CD4-positive, CD25-positive, alpha-beta regulatory T cell (primary cell): ENCODE data around the gene TRIM4. TPM values are rescaled to one million over a fixed set of nuclear protein-coding genes. Genes with fewer than 3 reads are reported as not detected.
"Not testable (repeated sequence)": the region's sequence is repeated elsewhere in the genome, so short reads cannot be mapped to it uniquely, and the experiment has no call there.

ENCODE experiments used
- ATAC-seq, 2 donors: fragments of 150-1000 bp; cut with Tn5 transposase; one replicate each; pipeline ENCODE4 v1.10.0; 2021; ENCODE audit warnings: low read depth in 2 of 2, moderate number of reproducible peaks in 2 of 2, moderate library complexity in 1 of 2
- DNase-seq, 3 donors: peaks; one replicate each; pipeline versions ENCODE4 v3.0.0 to v3.0.0-alpha.2; 2012 to 2022; ENCODE audit warnings: mixed read lengths in 1 of 3
- H3K27ac ChIP-seq: one replicate; pipeline ENCODE4 v1.7.0; 2013; ENCODE audit warnings: mild to moderate bottlenecking, low read length; ENCODE audit not compliant: insufficient read depth, poor library complexity, severe bottlenecking
- H3K27me3 ChIP-seq: one replicate; pipeline ENCODE4 v1.7.0; 2013; ENCODE audit warnings: low read length; ENCODE audit not compliant: control insufficient read depth, insufficient read depth
- H3K36me3 ChIP-seq: one replicate; pipeline ENCODE4 v1.7.0; 2013; ENCODE audit warnings: mild to moderate bottlenecking, low read length, moderate library complexity; ENCODE audit not compliant: control insufficient read depth, insufficient read depth
- H3K4me1 ChIP-seq: 2 replicates; pipeline ENCODE4 v1.7.0; 2013; ENCODE audit warnings: mild to moderate bottlenecking, low read length; ENCODE audit not compliant: insufficient read depth, control insufficient read depth, poor library complexity, severe bottlenecking
- H3K4me3 ChIP-seq: one replicate; pipeline ENCODE4 v1.7.0; 2013; ENCODE audit warnings: low read depth, mild to moderate bottlenecking, low read length, moderate library complexity
- H3K9me3 ChIP-seq, 2 experiments: 1 replicate in 1 of 2; 2 replicates in 1 of 2; pipeline ENCODE4 v1.7.0; 2013; ENCODE audit warnings: low read length in 2 of 2, mild to moderate bottlenecking in 1 of 2, moderate library complexity in 1 of 2; ENCODE audit not compliant: control insufficient read depth in 2 of 2
- H3K27ac Mint-ChIP-seq, 3 donors: one replicate each; pipeline ENCODE4 v1.8.0; 2020 to 2022; ENCODE audit warnings: mild to moderate bottlenecking in 3 of 3, mixed read lengths in 3 of 3, moderate library complexity in 2 of 3
- H3K27me3 Mint-ChIP-seq: one replicate; pipeline ENCODE4 v1.8.0; 2022; ENCODE audit warnings: mild to moderate bottlenecking, mixed read lengths
- H3K36me3 Mint-ChIP-seq: one replicate; pipeline ENCODE4 v1.8.0; 2020; ENCODE audit warnings: mixed read lengths
- H3K4me1 Mint-ChIP-seq, 4 donors: one replicate each; pipeline ENCODE4 v1.8.0; 2020 to 2022; ENCODE audit warnings: mixed read lengths in 4 of 4, mild to moderate bottlenecking in 1 of 4
- H3K4me3 Mint-ChIP-seq, 4 donors: one replicate each; pipeline ENCODE4 v1.8.0; 2020 to 2022; ENCODE audit warnings: mild to moderate bottlenecking in 4 of 4, mixed read lengths in 4 of 4, moderate library complexity in 3 of 4
- H3K9me3 Mint-ChIP-seq, 7 donors: one replicate each; pipeline ENCODE4 v1.8.0; 2020 to 2022; ENCODE audit warnings: mixed read lengths in 7 of 7, mild to moderate bottlenecking in 3 of 7, moderate library complexity in 2 of 7
- polyA plus RNA-seq, 4 donors: library from polyadenylated mRNA; unstranded; fragments of 300-500 nt; fragmentation: Illumina TruSeq; gene quantifications; one replicate each; pipeline ENCODE4 v1.2.3, GENCODE V29; 2021
- total RNA-seq: library from RNA; stranded (reverse); gene quantifications from one replicate; pipeline ENCODE4 v1.2.3, GENCODE V29; 2022

The TRIM4 gene
- total and polyA plus RNA-seq, 5 donors from 2014 or later = 21.3 to 32.6 (median 28.3) TPM

DNA sequence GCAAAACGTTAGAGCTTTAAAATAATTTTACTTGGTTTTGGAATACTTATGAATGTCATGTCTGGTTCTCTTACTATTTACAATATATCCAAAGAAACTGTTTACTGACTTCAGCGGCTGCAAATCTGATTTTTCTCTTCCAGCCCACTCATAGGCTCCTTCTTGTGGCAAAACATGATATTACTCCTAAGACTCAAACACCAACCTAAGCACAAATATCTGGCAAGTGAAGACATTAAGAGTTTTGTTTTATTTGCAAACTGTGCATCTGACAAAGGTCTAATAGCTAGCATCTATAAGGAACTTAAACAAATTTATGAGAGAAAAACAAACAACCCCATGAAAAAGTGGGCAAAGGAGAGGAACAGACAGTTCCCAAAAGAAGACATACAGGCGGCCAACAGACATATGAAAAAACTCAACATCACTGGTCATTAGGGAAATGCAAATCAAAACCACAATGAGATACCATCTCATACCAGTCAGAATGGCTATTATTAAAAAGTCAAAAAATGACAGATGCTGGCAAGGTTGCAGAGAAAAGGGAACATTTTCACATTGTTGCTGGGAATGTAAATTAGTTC lies 30.4 kb upstream of the TRIM4 start:
- no peaks in the 10 kb centered on the region for H3K4me1 ChIP-seq
- H3K9me3 ChIP-seq = peaks cover 3 to 6% of the 10 kb centered on the region in 2 experiments
- Mint-ChIP-seq H3K4me3 (no peak overlapping the region), H3K4me1 (peaks cover 0 to 3% (median 0%) of the 10 kb centered on the region in 4 donors), H3K27ac (no peak overlapping the region), H3K27me3 (peaks cover 15% of the 10 kb centered on the region), H3K36me3 (no peaks in the 10 kb centered on the region), H3K9me3 (no peaks in the 10 kb centered on the region)
- no peak for ATAC-seq
- peaks cover 6% of the 10 kb centered on the region for H3K27me3 ChIP-seq
- H3K4me3 ChIP-seq = no peak overlapping the region
- H3K36me3 ChIP-seq = no peaks in the 10 kb centered on the region
- H3K27ac ChIP-seq = no peak overlapping the region
- DNase-seq = peak in 2 of 3 donors; percentile 32 to 47

GRCh38 chr7:99947608-99948007 lies 28.3 kb upstream of the TRIM4 start:
- Histone ChIP-seq H3K27ac (no peak overlapping the region), H3K27me3 (peaks cover 10% of the 10 kb centered on the region), H3K36me3 (no peaks in the 10 kb centered on the region), H3K4me1 (no peaks in the 10 kb centered on the region), H3K9me3 (peaks cover 3 to 6% of the 10 kb centered on the region in 2 experiments), H3K4me3 (no peak overlapping the region)
- DNase-seq = no peak
- H3K4me3 Mint-ChIP-seq = no peak overlapping the region
- ATAC-seq = no peak
- no peaks in the 10 kb centered on the region for H3K36me3 Mint-ChIP-seq
- peaks cover 0 to 3% (median 0%) of the 10 kb centered on the region in 7 donors for H3K9me3 Mint-ChIP-seq
- peaks cover 30% of the 10 kb centered on the region for H3K27me3 Mint-ChIP-seq
- peaks cover 0 to 7% (median 3%) of the 10 kb centered on the region in 4 donors for H3K4me1 Mint-ChIP-seq
- no peak overlapping the region for H3K27ac Mint-ChIP-seq

DNA sequence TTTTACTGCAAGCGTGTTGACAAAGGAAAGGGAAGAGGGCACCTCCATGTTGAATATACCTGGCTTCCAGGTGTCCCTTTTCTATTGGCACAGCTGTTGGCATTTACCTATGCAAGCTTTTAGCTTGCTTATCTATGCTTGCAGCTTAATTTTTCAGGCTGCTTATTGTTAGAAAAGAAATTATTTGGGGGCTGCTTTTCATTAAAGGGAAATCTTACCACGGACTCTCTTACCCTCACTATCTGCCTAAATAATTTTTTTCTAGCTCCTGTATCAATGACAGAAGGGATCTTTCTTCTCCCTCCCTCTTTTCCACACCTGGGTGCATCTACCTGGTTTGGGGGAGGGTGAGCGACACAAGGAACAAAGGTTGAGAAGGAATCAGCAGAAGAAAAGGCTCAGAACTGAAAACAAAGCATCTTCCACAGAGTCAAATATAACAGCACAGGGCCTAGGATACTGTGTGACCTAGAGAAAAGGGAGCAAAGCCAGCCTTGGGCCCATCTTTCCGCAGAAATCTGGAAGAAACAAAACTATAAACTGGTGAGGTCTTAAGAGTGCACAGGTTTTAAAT lies 25.3 kb upstream of the TRIM4 start:
- peaks cover 0 to 5% (median 0%) of the 10 kb centered on the region in 7 donors for H3K9me3 Mint-ChIP-seq
- H3K36me3 Mint-ChIP-seq = no peaks in the 10 kb centered on the region
- no peak overlapping the region for H3K27ac Mint-ChIP-seq
- Histone ChIP-seq H3K9me3 (no peaks in the 10 kb centered on the region), H3K27ac (no peak overlapping the region), H3K36me3 (no peaks in the 10 kb centered on the region), H3K4me1 (no peaks in the 10 kb centered on the region), H3K27me3 (peaks cover 15% of the 10 kb centered on the region), H3K4me3 (no peak overlapping the region)
- DNase-seq = no peak
- H3K27me3 Mint-ChIP-seq = peaks cover 45% of the 10 kb centered on the region
- H3K4me1 Mint-ChIP-seq = peaks cover 0 to 7% (median 2%) of the 10 kb centered on the region in 4 donors
- peak overlapping the region in 1 of 4 donors; percentile 21 for H3K4me3 Mint-ChIP-seq
- ATAC-seq = no peak

- Mint-ChIP-seq H3K27me3 (peaks cover 46% of the 10 kb centered on the region), H3K27ac (peak overlapping the region in 1 of 3 donors; percentile 42), H3K4me3 (peak overlapping the region in 3 of 4 donors; percentile 21 to 68 (median 49)), H3K4me1 (peaks cover 0 to 7% (median 2%) of the 10 kb centered on the region in 4 donors), H3K9me3 (peaks cover 0 to 5% (median 4%) of the 10 kb centered on the region in 7 donors), H3K36me3 (no peaks in the 10 kb centered on the region)
- no peak overlapping the region for H3K27ac ChIP-seq
- no peaks in the 10 kb centered on the region for H3K36me3 ChIP-seq
- no peak overlapping the region for H3K4me3 ChIP-seq
- ATAC-seq = no peak
- no peak for DNase-seq
- peaks cover 1 to 5% of the 10 kb centered on the region in 2 experiments for H3K9me3 ChIP-seq
- H3K27me3 ChIP-seq = peaks cover 17% of the 10 kb centered on the region
- H3K4me1 ChIP-seq = no peaks in the 10 kb centered on the region
Observed at GRCh38 chr7:99943641-99944496, 24.5 kb upstream of the TRIM4 start.

DNA sequence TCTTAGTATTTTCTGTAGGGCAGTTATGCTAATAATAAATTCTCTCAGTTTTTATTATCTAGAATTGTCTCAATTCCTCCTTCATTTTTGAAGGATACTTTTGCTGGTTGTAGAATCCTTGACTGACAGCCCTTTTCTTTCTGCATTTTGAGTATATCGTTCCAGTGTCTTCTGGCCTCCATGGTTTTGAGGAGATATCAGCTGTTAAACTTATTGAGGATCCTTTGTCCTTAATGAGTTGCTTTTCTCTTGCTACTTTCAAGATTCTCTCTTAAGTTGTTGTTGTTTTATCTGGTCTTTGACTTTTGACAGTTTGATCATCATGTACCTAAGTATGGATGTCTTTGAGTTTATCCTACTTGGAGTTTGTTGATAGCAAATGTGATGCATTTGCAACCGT lies 19.0 kb upstream of the TRIM4 start:
- Histone ChIP-seq H3K36me3 (no peaks in the 10 kb centered on the region), H3K4me1 (peaks cover 5% of the 10 kb centered on the region), H3K27me3 (peaks cover 23% of the 10 kb centered on the region), H3K9me3 (peaks cover 11 to 14% of the 10 kb centered on the region in 2 experiments), H3K27ac (no peak overlapping the region), H3K4me3 (no peak overlapping the region)
- Mint-ChIP-seq H3K27ac (no peak overlapping the region), H3K4me3 (no peak overlapping the region), H3K4me1 (peaks cover 8 to 24% (median 12%) of the 10 kb centered on the region in 4 donors), H3K27me3 (peaks cover 54% of the 10 kb centered on the region), H3K9me3 (peaks cover 0 to 15% (median 5%) of the 10 kb centered on the region in 7 donors), H3K36me3 (no peaks in the 10 kb centered on the region)
- ATAC-seq (no peak), DNase-seq (no peak)

DNA sequence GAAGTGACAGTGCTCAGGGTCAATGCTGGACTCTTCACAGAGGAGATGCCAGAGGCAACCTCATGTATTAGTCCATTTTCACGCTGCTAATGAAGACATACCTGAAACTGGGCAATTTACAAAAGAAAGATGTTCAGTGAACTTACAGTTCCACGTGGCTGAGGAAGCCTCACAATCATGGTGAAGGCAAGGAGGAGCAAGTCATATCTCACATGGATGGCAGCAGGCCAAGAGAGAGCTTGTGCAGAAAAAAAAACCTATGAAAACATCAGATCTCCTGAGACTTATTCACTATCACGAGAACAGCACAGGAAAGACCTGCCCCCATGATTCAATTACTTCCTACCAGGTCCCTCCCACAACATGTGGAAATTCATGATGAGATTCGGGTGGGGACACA lies 15.7 kb upstream of the TRIM4 start:
- Mint-ChIP-seq H3K27ac (peak overlapping the region; percentile 63 to 76 (median 76)), H3K27me3 (peaks cover 46% of the 10 kb centered on the region), H3K9me3 (peaks cover 0 to 15% (median 4%) of the 10 kb centered on the region in 7 donors), H3K4me3 (peak overlapping the region; percentile 17 to 85 (median 36)), H3K4me1 (peaks cover 13 to 35% (median 17%) of the 10 kb centered on the region in 4 donors)
- H3K27me3 ChIP-seq = peaks cover 15% of the 10 kb centered on the region
- not testable (repeated sequence) for H3K36me3 ChIP-seq, H3K4me1 ChIP-seq, H3K4me3 ChIP-seq, DNase-seq, H3K36me3 Mint-ChIP-seq, ATAC-seq, H3K27ac ChIP-seq
- H3K9me3 ChIP-seq = peaks cover 11 to 14% of the 10 kb centered on the region in 2 experiments

- peak overlapping the region; percentile 72 to 97 (median 91) for H3K27ac Mint-ChIP-seq
- H3K27me3 ChIP-seq = peaks cover 10% of the 10 kb centered on the region
- no peaks in the 10 kb centered on the region for H3K36me3 ChIP-seq
- no peak overlapping the region for H3K4me3 ChIP-seq
- H3K4me3 Mint-ChIP-seq = peak overlapping the region in 3 of 4 donors; percentile 12 to 86 (median 50)
- H3K4me1 ChIP-seq = peaks cover 30% of the 10 kb centered on the region
- ATAC-seq (no peak), DNase-seq (no peak)
- peaks cover 49% of the 10 kb centered on the region for H3K27me3 Mint-ChIP-seq
- peaks cover 0 to 3% (median 0%) of the 10 kb centered on the region in 7 donors for H3K9me3 Mint-ChIP-seq
- H3K9me3 ChIP-seq = no peaks in the 10 kb centered on the region
- H3K4me1 Mint-ChIP-seq = peaks cover 21 to 53% (median 35%) of the 10 kb centered on the region in 4 donors
- H3K36me3 Mint-ChIP-seq = no peaks in the 10 kb centered on the region
- no peak overlapping the region for H3K27ac ChIP-seq
Observed at GRCh38 chr7:99930376-99930775, 11.0 kb upstream of the TRIM4 start.
